ENCODE data around the gene CTAGE8.
"Not testable (repeated sequence)": the region's sequence is repeated elsewhere in the genome, so short reads cannot be mapped to it uniquely, and the experiment has no call there.

The CTAGE8 gene, protein sequence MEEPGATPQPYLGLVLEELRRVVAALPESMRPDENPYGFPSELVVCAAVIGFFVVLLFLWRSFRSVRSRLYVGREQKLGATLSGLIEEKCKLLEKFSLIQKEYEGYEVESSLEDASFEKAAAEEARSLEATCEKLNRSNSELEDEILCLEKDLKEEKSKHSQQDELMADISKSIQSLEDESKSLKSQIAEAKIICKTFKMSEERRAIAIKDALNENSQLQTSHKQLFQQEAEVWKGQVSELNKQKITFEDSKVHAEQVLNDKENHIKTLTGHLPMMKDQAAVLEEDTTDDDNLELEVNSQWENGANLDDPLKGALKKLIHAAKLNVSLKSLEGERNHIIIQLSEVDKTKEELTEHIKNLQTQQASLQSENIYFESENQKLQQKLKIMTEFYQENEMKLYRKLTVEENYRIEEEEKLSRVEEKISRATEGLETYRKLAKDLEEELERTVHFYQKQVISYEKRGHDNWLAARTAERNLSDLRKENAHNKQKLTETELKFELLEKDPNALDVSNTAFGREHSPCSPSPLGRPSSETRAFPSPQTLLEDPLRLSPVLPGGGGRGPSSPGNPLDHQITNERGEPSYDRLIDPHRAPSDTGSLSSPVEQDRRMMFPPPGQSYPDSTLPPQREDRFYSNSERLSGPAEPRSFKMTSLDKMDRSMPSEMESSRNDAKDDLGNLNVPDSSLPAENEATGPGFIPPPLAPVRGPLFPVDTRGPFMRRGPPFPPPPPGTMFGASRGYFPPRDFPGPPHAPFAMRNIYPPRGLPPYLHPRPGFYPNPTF

DNA sequence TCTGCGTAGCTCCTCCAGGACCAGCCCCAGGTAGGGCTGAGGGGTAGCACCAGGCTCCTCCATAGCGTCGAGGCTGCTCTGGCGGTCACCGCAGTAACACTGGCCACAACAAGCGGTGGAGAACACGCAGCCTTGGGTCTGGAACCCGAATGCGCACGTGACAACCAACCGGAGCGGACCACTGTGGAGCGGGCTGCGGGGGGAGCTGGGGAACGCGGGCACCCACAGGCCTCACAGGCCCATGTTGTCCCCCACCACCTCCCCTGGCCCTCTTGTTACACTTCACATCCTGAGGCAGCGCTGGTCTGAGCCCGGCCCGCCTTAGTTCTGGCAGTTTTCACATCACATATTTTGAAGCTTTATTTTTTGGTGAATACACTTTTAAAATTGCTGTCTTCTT lies at the start of gene CTAGE8:
TSS of gene CTAGE8 (minus strand) at position 101 of the 400 bp plus-strand sequence. CDS start at position 63, 38 bp downstream.
- not testable (repeated sequence) for DNase-seq

DNA sequence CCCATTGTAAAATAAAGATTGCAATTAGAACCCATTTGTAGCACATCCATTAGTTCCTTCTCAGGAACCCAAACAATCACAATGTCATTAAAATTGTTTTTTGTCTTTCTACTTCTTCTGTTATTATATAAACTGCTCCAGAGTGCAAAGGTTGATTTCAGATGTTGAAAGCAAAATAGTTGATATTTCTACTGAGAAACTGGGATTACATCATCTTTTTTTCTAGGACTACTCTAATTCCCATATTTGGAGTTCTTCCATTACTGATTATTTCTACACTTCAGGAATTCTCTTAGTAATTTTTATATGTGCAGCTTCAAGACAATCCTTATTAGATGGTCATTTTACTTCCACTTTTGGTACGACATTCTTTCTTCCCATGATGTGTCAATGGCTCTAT lies 48.4 kb upstream of the CTAGE8 start:
- DNase-seq: not testable (repeated sequence)

DNA sequence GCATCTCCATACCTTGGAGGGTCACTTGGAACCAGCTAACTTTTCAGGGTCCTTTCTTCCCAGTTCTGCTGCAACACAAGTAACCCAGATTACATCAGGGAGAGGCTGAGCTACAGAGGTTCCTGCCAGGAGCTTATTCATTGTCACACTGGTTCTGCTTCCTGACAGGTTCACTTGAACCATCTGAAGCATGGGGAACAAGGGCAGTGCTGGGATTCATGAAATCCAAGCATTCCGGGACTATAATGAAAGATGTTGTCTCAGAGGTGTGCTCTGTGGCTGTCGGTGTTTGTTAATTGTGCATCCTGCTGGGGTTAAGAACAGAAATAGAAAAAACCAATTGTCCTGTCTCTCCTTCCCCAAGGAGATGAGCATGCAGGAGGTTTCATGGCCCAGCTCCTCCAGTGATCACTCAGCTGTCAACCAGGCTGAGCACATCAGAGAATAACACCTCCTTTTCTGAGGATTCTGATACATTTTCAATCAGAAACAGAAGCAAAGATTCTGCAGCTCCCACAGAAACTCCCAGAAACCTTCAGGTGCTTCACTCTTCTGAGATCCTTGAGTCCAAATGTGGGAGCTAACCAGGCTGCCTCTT lies 42.9 kb upstream of the CTAGE8 start, which contains the start of gene OR2A1:
TSS of gene OR2A1 (plus strand) at position 548 of the 598 bp plus-strand sequence. CDS start 5,706 bp downstream, outside the sequence.
- not testable (repeated sequence) for DNase-seq

DNA sequence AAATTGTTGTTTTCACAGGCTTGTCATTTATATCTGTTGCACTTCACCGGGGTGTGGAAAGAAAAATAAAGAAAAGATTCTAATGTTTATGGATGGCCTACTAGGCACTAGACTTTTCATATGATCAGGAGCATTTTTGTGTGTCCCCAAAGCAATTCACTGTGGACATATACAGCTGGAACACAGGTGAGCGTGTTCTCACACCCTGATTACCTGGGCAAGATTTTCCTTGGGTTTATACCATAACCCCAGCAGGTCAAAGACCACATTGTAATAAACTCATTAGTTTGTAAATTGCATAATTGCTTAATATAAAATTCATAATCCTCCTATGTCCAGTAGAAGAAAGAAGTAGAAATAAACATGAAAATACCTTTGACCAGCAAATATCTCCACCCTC lies 42.1 kb upstream of the CTAGE8 start:
- not testable (repeated sequence) for DNase-seq

DNA sequence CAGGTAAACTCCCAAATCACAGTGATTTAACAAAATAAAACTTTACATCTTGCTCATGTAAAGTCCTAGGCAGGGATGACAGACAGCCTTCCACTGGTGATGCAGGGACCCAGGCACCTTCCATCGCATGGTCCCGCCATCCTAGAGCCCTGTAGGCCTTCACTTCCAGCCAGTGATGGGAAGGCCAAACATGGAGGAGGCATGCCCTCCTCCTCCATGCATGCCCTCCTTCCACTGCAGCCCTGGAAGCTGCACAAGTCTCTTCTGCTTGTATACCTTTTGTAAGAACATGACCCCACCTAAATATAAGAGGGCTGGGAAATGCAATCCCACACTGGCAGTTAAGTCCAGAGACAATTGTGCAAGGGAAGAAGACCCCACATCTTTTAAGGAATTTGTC lies 40.6 kb upstream of the CTAGE8 start:
- not testable (repeated sequence) for DNase-seq

DNA sequence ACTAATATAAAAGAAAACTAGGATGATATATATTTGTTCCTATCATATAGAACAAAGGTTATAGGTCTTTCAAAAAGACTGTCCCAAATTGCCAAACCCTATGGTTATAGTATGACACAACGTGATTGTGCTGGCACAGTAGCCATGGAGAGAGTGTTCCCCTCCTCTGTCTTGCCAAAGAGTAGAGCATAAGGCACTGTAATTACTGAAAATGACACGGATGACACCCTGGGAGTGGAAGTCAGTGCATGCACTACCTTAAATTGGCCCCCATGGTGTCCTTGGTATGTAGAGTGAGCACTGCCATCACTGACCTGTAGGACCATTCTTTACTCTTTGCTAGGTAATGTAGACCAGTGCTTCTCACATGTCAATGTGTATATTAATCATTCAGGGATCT lies 36.1 kb upstream of the CTAGE8 start:
- not testable (repeated sequence) for DNase-seq

DNA sequence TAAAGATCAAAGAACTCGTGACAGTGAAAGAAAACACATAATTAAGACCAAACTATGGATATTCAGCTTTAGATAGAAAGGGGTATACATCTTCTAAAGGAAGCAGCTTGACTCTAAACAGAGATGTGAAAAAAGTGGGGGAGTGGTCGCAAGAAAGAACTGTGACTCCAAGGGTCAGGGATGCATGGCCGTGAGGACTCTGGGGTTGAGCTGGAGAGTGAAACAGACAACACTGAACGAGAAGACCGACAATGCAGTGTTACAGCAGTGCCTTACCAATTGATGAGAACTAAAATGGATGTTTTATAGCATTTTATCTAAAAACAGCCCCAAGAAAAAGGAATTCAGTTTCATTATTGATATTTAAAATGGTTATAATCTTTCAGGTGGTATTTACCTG lies 34.5 kb upstream of the CTAGE8 start:
- not testable (repeated sequence) for DNase-seq

DNA sequence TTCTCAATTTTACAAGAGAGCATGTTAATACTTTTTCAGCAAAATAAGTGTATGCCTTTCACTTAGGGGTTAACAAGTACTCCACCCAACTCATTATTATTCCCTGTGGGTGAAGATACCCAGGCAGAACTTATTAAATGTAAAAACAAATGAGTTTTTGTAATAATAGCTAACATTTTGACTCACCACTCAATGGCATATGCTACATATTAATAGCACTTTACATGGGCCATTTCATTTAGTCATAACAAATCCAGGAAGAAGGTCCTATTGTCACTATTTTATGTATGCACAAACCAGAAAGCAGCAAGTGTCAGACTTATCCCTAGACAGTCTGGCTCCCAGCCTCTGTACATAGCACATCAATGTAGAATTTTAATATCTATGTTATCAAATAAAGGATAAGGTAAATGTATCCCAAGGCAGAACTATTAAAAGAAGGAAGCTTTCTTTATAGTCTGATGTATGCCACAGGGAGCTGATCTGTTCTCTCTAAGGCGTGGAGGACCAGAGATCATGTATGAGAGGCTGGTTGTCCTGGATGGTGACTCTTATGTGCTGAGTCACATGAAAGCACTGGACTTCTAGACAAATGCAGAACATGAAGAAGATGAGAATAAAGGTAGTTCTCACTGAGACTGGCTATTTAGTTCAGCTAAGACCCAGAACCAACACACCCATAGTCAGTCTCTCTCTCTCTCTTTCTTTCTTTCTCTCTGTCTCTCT lies 33.7 kb upstream of the CTAGE8 start:
- DNase-seq: not testable (repeated sequence)

DNA sequence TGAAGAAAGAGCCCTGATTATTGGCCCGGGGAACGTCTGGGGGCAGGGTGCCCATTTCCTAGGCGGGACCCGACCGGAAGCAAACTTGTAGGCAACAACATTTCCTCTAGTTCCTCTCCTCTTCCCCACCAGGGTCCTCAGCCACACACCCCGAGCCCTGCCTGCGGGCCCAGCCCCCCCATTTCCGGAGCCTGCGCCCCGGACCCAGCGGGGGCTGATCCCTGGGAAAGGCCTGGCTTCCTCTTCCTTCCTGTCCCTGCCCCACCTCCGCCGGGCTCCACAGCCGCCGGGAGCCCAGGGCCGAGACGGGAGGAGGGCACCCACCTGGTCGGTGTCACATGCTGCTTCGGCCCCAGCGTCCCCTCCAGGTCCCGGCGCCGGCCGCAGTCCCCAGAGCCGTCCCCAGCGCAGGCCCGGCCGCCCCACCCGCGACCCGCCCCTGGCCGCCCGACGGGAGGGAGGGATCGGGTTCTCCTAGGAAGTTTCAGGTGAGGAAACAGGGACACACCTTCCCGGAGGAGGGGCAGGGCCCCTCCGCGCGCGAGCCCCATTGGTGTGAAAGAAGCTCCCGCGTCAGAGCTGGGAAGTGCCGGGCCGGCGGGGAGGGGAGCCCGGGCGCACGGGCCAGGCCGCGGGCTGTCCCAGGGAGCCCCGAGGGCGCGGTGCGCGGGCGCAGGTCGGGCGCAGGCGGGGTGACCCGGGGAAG lies 24.9 kb upstream of the CTAGE8 start:
- not testable (repeated sequence) for DNase-seq

DNA sequence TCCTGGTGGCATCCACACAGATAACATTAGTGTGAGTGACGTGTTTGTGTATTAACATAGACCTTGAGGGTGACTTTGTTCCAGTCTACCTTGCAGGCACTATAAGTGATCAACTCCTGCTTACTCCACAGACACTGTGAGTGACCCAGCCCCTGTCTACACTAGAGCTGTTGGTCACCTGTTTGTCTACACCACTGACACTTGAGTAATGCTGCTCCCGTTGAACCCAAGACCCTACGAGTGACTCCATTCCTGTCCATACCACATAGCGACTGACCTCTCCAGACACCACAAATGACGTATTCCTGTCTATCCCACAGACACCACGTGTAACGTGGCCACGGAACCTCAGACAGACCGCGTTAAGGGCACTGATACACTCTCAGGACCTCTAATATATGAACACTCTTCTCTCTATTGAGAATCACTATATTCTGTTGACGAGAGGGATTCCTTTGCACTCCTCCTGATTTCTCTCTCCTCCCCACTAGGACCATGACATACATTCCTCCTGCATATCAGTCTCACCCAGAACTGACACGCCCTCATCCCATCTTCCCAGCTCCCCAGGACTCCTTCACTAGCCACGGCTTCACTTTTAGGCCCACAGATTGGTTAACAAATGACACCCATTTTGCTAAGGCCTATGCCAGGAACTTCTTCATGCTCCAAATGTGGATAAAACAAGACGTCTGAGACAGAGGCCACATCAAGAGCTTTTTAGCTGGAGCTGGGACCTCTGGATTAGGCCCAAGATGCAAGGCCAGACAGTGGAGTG lies 23.5 kb upstream of the CTAGE8 start:
- not testable (repeated sequence) for DNase-seq

DNA sequence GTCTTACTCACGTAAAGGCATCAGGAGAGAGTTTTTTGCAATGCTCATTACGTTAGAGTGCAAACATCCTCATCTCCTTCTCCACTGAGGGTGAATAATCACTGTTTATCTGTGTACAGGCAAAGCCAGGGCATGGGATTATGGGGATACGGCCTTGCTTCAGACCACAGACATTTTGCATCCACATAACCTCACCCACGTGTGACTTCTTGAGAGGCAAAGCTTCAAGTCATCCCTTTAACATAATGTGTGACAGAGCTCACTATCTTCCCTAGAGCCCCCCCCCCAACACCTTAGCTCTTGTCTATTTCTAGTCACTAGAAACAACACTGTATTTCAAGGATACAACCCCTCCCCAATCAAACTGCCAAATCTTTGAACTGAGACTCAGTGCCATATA lies 22.5 kb upstream of the CTAGE8 start:
- DNase-seq: peak; percentile 1

DNA sequence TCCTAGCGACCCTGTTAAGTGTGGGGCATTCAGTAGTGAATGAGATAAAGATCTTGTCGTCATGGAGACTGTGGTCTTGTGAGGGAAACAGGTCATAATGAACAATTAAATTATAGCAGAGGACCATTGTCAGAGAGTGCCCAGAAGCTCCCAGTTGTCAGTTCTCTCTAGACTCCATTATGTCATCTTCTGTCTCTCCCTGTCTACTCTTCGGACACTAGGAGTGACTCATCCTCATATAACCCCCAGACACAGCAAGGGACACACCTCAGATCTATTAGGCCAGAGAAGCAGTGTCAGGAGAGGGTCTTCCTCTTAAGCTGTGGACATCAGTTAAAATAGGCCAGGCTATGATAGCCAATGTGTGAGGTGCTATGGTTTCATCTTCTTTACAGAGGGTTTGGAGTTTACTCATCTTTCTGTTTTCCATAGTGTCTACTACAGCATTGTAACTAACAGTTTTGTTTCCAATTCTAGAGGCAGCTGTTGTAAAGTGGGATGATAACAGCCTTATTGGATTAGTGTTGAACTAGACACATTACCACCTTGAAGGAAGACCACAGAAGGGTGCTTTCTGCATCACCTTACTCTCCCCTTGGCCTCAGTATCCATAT lies 18.2 kb upstream of the CTAGE8 start:
- DNase-seq: not testable (repeated sequence)

DNA sequence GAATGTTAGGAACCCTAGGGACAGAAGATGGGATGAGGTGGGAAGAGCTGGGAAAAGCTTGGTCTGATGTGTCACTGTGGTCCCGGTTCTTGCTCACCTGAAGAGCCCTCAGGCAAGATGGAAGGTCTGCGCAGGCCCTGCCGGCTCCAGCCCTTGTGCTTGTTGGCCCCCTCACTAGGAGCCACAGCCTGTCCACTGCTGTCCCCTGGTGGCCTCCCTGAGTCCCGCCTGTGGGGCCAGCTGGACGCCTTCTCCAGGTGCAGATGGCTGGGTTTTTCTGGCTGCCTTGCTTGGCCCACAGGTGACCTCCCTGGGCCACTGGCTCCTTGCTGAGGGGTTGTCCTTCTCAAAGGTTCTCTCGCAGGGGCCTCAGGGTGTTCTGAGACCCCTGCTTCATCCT lies 14.6 kb upstream of the CTAGE8 start:
- not testable (repeated sequence) for DNase-seq

DNA sequence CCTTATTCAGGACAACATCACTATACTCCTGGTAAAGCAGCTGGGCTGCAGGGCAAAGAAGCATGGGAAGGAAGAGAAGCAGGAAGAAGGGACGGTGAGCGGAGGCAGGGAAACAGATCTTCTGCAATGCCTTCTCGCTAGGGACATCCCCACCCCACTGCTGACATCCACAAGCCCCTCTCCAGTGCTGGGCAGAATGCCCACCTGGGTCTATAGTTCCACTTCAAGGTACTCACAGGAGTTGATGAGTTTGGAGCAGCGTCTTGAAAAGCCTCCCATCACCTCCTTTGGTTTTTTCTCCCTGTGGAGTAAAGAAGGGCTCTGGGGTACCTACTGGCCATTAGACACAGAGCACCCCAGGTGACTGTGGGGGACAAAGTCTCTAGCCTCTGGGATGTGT lies 13.4 kb upstream of the CTAGE8 start:
- DNase-seq: not testable (repeated sequence)

DNA sequence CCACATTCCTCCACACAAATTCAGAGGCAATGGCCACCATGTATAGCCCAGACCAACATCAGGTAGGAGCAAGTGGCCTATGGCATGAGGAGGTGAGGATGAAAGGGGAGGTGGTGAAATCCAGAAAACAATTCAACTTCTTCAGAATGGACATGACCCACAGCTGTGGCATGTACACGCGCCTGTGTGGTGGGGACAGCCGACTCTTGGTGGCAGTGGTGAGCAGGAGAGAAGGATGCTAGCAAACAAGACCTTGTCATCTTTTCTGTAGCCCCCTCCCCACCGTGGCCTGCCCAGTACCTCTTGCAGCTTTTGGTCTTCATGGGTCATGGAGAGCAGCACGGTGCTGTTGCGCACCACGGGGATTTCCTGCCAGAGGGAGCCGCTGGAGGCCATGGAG lies 12.9 kb upstream of the CTAGE8 start:
- not testable (repeated sequence) for DNase-seq

DNA sequence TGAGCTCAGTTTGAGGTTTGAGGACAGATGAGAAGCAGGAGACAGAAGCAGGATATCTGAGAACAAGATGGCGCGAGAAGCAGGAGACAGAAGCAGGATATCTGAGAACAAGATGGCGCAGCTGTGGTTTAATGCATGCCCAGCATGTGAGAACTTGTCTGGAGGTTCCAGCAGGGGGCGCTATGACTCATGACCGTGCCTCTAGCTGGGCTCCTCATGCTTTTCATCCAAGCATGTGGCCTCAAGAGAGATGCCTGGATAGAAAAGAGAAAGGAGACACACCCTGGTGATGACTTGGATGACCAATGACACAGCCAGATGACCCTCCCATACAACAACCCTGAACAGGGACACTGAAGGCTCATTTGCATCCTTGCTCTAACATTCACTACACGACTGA lies 10.9 kb upstream of the CTAGE8 start:
- DNase-seq: not testable (repeated sequence)

DNA sequence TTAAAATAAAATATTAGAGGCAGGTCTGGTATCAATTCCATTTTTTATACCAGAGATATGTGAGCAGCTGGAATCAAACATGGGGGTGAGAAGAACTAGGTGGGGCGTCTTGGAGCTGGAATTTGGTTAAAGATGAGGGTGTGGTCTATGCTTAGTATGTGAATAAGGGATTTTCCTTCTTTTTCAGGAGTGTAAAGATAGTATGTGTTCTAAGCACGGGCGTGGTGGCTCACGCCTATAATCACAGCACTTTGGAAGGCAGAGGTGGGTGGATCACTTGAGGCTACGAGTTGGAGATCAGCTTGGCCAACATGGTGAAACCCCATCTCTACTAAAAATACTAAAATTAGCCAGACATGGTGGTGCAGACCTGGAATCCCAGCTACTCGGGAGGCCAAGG lies 6.2 kb upstream of the CTAGE8 start:
- not testable (repeated sequence) for DNase-seq

DNA sequence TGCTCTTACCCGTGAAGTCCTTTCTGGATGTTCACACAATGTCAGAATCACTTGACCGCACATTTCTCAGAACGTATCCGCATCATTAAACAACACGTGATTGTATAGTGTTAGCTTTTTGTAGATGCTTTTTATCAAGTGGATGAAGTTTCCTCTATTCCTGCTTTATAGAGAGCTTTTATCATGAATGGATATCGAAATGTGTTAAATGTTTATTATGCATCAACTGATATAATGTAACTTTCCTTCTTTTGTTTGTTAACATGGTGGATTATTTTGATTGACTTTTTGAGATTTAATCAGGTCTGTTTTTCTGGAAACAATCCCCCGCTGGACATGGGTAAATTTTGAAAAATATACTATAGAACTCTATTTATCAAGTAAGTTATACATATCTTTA lies 4.4 kb downstream of the CTAGE8 start, which contains the start of gene OR2A7:
TSS of gene OR2A7 (minus strand) at position 101 of the 400 bp plus-strand sequence. CDS start 5,164 bp downstream, outside the sequence.
- not testable (repeated sequence) for DNase-seq

DNA sequence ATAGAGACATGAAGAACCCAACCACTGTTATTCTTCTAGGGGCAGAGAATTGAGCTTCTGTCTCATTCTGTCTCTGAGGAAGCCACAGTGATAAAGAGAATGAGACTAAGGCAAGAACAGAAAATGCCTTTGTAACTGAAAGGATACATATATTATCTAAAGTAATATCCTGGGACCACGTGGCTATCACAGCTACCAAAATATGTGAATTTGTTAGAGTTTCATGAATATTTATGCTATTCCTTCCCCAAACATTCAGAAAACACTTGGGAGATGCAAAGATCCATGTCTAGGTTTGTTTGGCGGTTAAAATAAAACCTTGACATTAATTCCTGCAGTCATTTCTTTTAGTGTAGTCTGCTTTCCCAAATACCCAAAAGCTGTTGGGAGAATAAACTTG lies 7.0 kb downstream of the CTAGE8 start:
- not testable (repeated sequence) for DNase-seq

DNA sequence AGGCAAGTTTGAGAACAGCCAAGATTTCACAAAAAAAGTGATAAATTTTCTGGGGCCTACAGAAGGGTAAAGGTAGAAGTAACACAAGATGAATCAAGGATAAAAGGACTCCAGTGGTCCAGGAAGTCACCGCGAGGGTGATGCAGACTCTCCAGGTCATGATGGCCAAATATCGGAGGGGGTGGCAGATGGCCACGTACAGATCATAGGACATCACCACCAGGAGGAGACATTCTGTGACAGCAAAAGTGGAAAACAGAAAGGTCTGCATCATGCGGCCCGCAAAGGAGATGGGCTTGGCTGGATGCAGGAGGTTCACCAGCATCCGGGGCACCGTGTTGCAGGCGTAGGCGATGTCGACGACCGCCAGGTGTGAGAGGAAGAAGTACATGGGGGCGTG lies 10.0 kb downstream of the CTAGE8 start:
- not testable (repeated sequence) for DNase-seq
